A549 (cell line): ENCODE data around the gene NBEAL2. TPM values are rescaled to one million over a fixed set of nuclear protein-coding genes. Genes with fewer than 3 reads are reported as not detected.
A peak's percentile ranks its signal among the peaks of the same experiment; 100 is the strongest.

Source experiments
- ATAC-seq, 2 experiments: fragments of 200-7000 bp in 1 of 2; fragments of >200 bp in 1 of 2; cut with Nextera tagmentation in 1 of 2; cut with Tn5 transposase in 1 of 2; 3 replicates each; pipeline versions ENCODE4 v1.8.0 to v1.9.1; 2018 to 2020; ENCODE audit warnings: mild to moderate bottlenecking in 1 of 2, moderate library complexity in 1 of 2
- CTCF ChIA-PET: fragments of 300-600 bp; sonication (Branson Sonifier 250); formaldehyde crosslinking; extraction: SDS; loops from one replicate; lab custom pipeline; 2021; ENCODE audit warnings: antibody characterized with exemption, inconsistent platforms; lab: Yijun Ruan, JAX
- POLR2A ChIA-PET: fragments of 350-600 bp; formaldehyde crosslinking; extraction: SDS; loops from one replicate; lab custom pipeline; 2021; ENCODE audit warnings: antibody characterized with exemption, inconsistent platforms; lab: Yijun Ruan, JAX
- DNase-seq, 2 experiments: peaks; one replicate each; pipeline versions ENCODE4 v3.0.0 to v3.0.0-alpha.2; 2011 to 2016; ENCODE audit warnings: low read depth in 1 of 2, low spot score in 1 of 2
- FAIRE-seq: peaks from 2 replicates; lab custom pipeline; 2011; peaks lifted over from hg19 to GRCh38; lab: Jason Lieb, UNC
- H3K27ac ChIP-seq, 2 experiments: fragments of >200 bp; sonication (Bioruptor Twin); formaldehyde crosslinking; 3 replicates each; pipeline ENCODE4 v1.5.1; 2016 to 2017
- H3K4me1 ChIP-seq: fragments of >200 bp; sonication (Bioruptor Twin); formaldehyde crosslinking; 3 replicates; pipeline ENCODE4 v1.6.1; 2016
- H3K4me2 ChIP-seq: fragments of >200 bp; sonication (Bioruptor Twin); formaldehyde crosslinking; 3 replicates; pipeline ENCODE4 v1.6.1; 2016
- H3K4me3 ChIP-seq: fragments of >200 bp; sonication (Bioruptor Twin); formaldehyde crosslinking; 3 replicates; pipeline ENCODE4 v1.5.1; 2016
- H3K9me3 ChIP-seq: fragments of >200 bp; sonication (Bioruptor Twin); formaldehyde crosslinking; 3 replicates; pipeline ENCODE4 v1.6.1; 2016
- CBX2 ChIP-seq: fragments of 200-600 bp; sonication (generic); IDR thresholded peaks from 2 replicates; pipeline ENCODE4 v1.6.1; 2016; ENCODE audit warnings: low read depth, mild to moderate bottlenecking, borderline replicate concordance
- CBX8 ChIP-seq: fragments of 200-600 bp; sonication (generic); IDR thresholded peaks from 2 replicates; pipeline ENCODE4 v1.6.1; 2016
- EHF ChIP-seq: fragments of 250-450 bp; sonication (Bioruptor Pico); IDR thresholded peaks from 2 replicates; pipeline ENCODE4 v1.5.0; 2020; ENCODE audit warnings: mild to moderate bottlenecking
- ESRRA ChIP-seq: fragments of 150-350 bp; IDR thresholded peaks from 2 replicates; pipeline ENCODE4 v1.6.1; 2014; ENCODE audit warnings: mild to moderate bottlenecking, low read length, borderline replicate concordance
- FOSB ChIP-seq: fragments of 250-450 bp; sonication (Bioruptor Pico); IDR thresholded peaks from 2 replicates; pipeline ENCODE4 v1.5.0; 2020; ENCODE audit warnings: mild to moderate bottlenecking, moderate library complexity
- FOSL2 ChIP-seq, 2 experiments: fragments of 450-650 bp in 1 of 2; fragments of >200 bp in 1 of 2; sonication (Bioruptor Twin) in 1 of 2; formaldehyde crosslinking; IDR thresholded peaks; 2 replicates each; pipeline versions ENCODE4 v1.5.0 to v1.6.1; 2016 to 2020; ENCODE audit warnings: mild to moderate bottlenecking in 1 of 2, moderate library complexity in 1 of 2
- FOXS1 ChIP-seq: fragments of 250-450 bp; sonication (Bioruptor Pico); IDR thresholded peaks from 2 replicates; pipeline ENCODE4 v1.5.0; 2020; ENCODE audit warnings: mild to moderate bottlenecking, moderate library complexity
- HOXA7 ChIP-seq: fragments of 250-450 bp; sonication (Bioruptor Pico); IDR thresholded peaks from 2 replicates; pipeline ENCODE4 v1.5.0; 2020; ENCODE audit warnings: mild to moderate bottlenecking, moderate library complexity
- HOXB5 ChIP-seq: fragments of 250-450 bp; sonication (Bioruptor Pico); IDR thresholded peaks from 2 replicates; pipeline ENCODE4 v1.5.0; 2020; ENCODE audit warnings: mild to moderate bottlenecking, moderate library complexity
- JUNB ChIP-seq: fragments of >200 bp; sonication (Bioruptor Twin); formaldehyde crosslinking; IDR thresholded peaks from 2 replicates; pipeline ENCODE4 v1.6.1; 2016
- MAX ChIP-seq: IDR thresholded peaks from 2 replicates; pipeline ENCODE4 v1.6.1; 2012
- NFE2L2 ChIP-seq: fragments of 150-350 bp; conservative IDR thresholded peaks from 2 replicates; pipeline ENCODE4 v1.6.1; 2014; ENCODE audit warnings: low read length
- POLR2A ChIP-seq: IDR thresholded peaks from 2 replicates; pipeline ENCODE4 v1.6.1; 2012; ENCODE audit warnings: mild to moderate bottlenecking, low read length
- RAD21 ChIP-seq, 2 experiments: fragments of >200 bp in 1 of 2; sonication (Bioruptor Twin) in 1 of 2; formaldehyde crosslinking in 1 of 2; IDR thresholded peaks in 1 of 2; conservative IDR thresholded peaks in 1 of 2; 2 replicates in 1 of 2; 3 replicates in 1 of 2; pipeline ENCODE4 v1.6.1; 2012 to 2018; ENCODE audit warnings: inconsistent platforms in 1 of 2
- RCOR1 ChIP-seq: fragments of 150-350 bp; IDR thresholded peaks from 2 replicates; pipeline ENCODE4 v1.6.1; 2014; ENCODE audit warnings: antibody characterized with exemption, low read length, low read depth
- REST ChIP-seq: fragments of 200-600 bp; sonication (generic); IDR thresholded peaks from 2 replicates; pipeline ENCODE4 v1.6.1; 2016; ENCODE audit warnings: antibody characterized with exemption, mild to moderate bottlenecking, moderate library complexity
- RFX5 ChIP-seq: fragments of 450-650 bp; IDR thresholded peaks from 2 replicates; pipeline ENCODE4 v1.7.1; 2014; ENCODE audit warnings: antibody characterized with exemption, mild to moderate bottlenecking, moderate library complexity
- SMC3 ChIP-seq: fragments of >200 bp; sonication (Bioruptor Twin); formaldehyde crosslinking; IDR thresholded peaks from 3 replicates; pipeline ENCODE4 v1.6.1; 2018; ENCODE audit warnings: inconsistent platforms
- TFCP2L1 ChIP-seq: fragments of 250-450 bp; sonication (Bioruptor Pico); IDR thresholded peaks from 2 replicates; pipeline ENCODE4 v1.5.0; 2021; ENCODE audit warnings: mild to moderate bottlenecking
- ZC3H11A ChIP-seq: fragments of 450-650 bp; IDR thresholded peaks from 2 replicates; pipeline ENCODE4 v1.6.1; 2014; ENCODE audit warnings: antibody characterized with exemption, mild to moderate bottlenecking
- ZNF302 ChIP-seq: fragments of 250-450 bp; sonication (Bioruptor Pico); IDR thresholded peaks from 2 replicates; pipeline ENCODE4 v1.9.0; 2021; ENCODE audit warnings: inconsistent platforms, mild to moderate bottlenecking, moderate library complexity
- ZSCAN20 ChIP-seq: fragments of 250-450 bp; sonication (Bioruptor Pico); IDR thresholded peaks from 2 replicates; pipeline ENCODE4 v1.8.0; 2022; ENCODE audit warnings: mild to moderate bottlenecking, moderate library complexity
- WGBS: methylation state at CpG from one replicate; pipeline ENCODE4 v1.1.6; 2017; ENCODE audit errors: missing lambda C conversion rate; 5-methylcytosine and 5-hydroxymethylcytosine counted together
- polyA plus RNA-seq, 4 experiments: library from polyadenylated mRNA; depleted of rRNA in 3 of 4; stranded (reverse); fragments of >200 nt; fragmentation: RNase III in 1 of 4; extraction: RNeasy Plus Mini Kit Qiagen cat#74134 plus additional on column Dnase treatment in 1 of 4; gene quantifications; 2 replicates in 3 of 4; 3 replicates in 1 of 4; pipeline ENCODE4 v1.2.3, GENCODE V29; 2011 to 2017

NBEAL2 gene
- polyA plus RNA-seq, 2 of the 4 experiments (the other 2 are of a cell fraction): 9.6 to 47.3 TPM

DNA sequence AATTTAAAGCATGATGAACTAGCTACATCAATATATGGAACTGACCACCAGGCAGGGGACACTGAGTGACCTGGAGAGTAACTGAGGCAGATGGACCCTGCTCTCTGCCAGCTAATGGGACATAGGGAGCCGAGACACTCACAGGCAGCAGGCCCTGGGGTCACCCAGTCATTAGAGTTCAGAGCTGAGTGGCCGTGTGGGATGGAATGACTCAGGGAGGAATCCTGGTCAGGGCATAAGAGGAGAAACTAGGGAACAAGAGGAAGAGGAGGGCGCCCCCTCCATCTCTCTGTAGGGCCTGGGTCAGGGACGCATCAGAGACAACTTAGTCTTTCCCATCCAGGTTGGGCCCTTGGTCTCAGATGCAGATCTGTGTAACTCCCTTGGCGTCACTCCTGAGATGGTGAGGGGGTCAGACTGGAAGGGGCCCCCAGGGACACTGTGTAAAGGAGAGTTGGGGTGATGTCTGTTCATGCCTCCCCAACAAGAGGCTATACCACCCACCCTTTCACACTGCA is 42.7 kb upstream of the NBEAL2 start (continued):
- TF ChIP-seq FOXS1 (no peak), HOXB5 (CRISPR knock-in tag) (no peak)

GRCh38 chr3:46938118-46938517 is 41.3 kb upstream of the NBEAL2 start:
- Histone ChIP-seq H3K4me2 (no peak overlapping the region), H3K4me1 (peaks cover 75% of the 10 kb centered on the region), H3K9me3 (no peaks in the 10 kb centered on the region), H3K4me3 (no peak overlapping the region), H3K27ac (peak overlapping the region; percentile 85 to 88; a peak in 4 of 6 replicates)
- POLR2A ChIA-PET: no interaction called here
- CTCF ChIA-PET: interaction anchor here (0.8 kb wide), 1 partner anchor 14 kb away, joined by 3 read pairs; no protein-coding TSS in a partner anchor
- FAIRE-seq (no peak), ATAC-seq (no peak), DNase-seq (no peak)
- WGBS: 86% methylated on average over 2 of the region's 2 CpGs
- no peak for TF ChIP-seq EHF (CRISPR knock-in tag)
- no peak for TF ChIP-seq RCOR1
- TF ChIP-seq ESRRA: no peak
- TF ChIP-seq FOSB (CRISPR knock-in tag): no peak
- no peak for TF ChIP-seq ZSCAN20 (CRISPR knock-in tag)
- no peak for TF ChIP-seq FOSL2 (IDR thresholded peaks at IDR 0.05)
- no peak for TF ChIP-seq FOSL2 (CRISPR knock-in tag; IDR thresholded peaks at IDR 0.05)
- no peak for TF ChIP-seq JUNB
- no peak for TF ChIP-seq RFX5
- no peak for TF ChIP-seq POLR2A
- no peak for TF ChIP-seq HOXA7

GRCh38 chr3:46939578-46940445 is 39.7 kb upstream of the NBEAL2 start:
- ChIA-PET POLR2A (no interaction called here), CTCF (interaction anchor here (0.5 to 1.1 kb wide), 4 partner anchors 15 to 800 kb away, joined by 3 to 5 read pairs (median 4); no protein-coding TSS in a partner anchor)
- DNase-seq: no peak
- Histone ChIP-seq H3K4me2 (no peak overlapping the region), H3K4me3 (no peak overlapping the region), H3K4me1 (peaks cover 74% of the 10 kb centered on the region), H3K9me3 (no peaks in the 10 kb centered on the region), H3K27ac (peak overlapping the region; percentile 57 to 71)
- 92% methylated on average over 10 of the region's 12 CpGs for WGBS
- no peak for ATAC-seq
- no peak for FAIRE-seq
- TF ChIP-seq RAD21 (conservative IDR thresholded peaks at IDR 0.05 in 1 of 2, IDR thresholded peaks at IDR 0.05 in 1 of 2) (no peak), CBX8 (no peak), FOSB (CRISPR knock-in tag) (no peak), ZNF302 (CRISPR knock-in tag) (no peak), REST (no peak), HOXA7 (no peak), ESRRA (no peak), MAX (no peak), NFE2L2 (no peak), TFCP2L1 (no peak), CBX2 (no peak), HOXB5 (CRISPR knock-in tag) (no peak), POLR2A (no peak), ZC3H11A (no peak), SMC3 (no peak), RCOR1 (no peak)
